GM21447 (cell line): Measurements from ENCODE around the gene NUTM2E.
"Not testable (repeated sequence)": the region's sequence is repeated elsewhere in the genome, so short reads cannot be mapped to it uniquely, and the experiment has no call there.

Source experiments
- ATAC-seq: cut with Tn5 transposase; IDR thresholded peaks from one replicate; pipeline ENCODE4 v1.9.1; 2021; ENCODE audit not compliant: unreplicated experiment

NUTM2E gene

GRCh38 chr10:79826496-79827215 is at the start of gene NUTM2E:
Gene NUTM2E, plus strand, starts transcription at chr10:79826739. Its CDS starts 15,002 bp downstream, at chr10:79841741.
- ATAC-seq, result peak; percentile 94

- ATAC-seq, result not testable (repeated sequence)
These were observed 48.5 kb upstream of the NUTM2E start for GRCh38 chr10:79777997-79778396.

- ATAC-seq, result peak; percentile 95
These were observed 47.1 kb upstream of the NUTM2E start for GRCh38 chr10:79779310-79779938.

GRCh38 chr10:79779992-79780391 is 46.5 kb upstream of the NUTM2E start:
- not testable (repeated sequence) for ATAC-seq

GRCh38 chr10:79781584-79781983 is 45.0 kb upstream of the NUTM2E start:
- ATAC-seq, result not testable (repeated sequence)

- ATAC-seq, result not testable (repeated sequence)
These were observed 39.0 kb upstream of the NUTM2E start for GRCh38 chr10:79787455-79787952.

- ATAC-seq, result not testable (repeated sequence)
These were observed 37.2 kb upstream of the NUTM2E start for GRCh38 chr10:79789351-79789750.

- not testable (repeated sequence) for ATAC-seq
These were observed 34.5 kb upstream of the NUTM2E start for GRCh38 chr10:79791906-79792517.

- peak; percentile 63 for ATAC-seq
These were observed 27.2 kb upstream of the NUTM2E start for GRCh38 chr10:79799337-79799736.

GRCh38 chr10:79805857-79806256 is 20.7 kb upstream of the NUTM2E start:
- not testable (repeated sequence) for ATAC-seq

- ATAC-seq, result not testable (repeated sequence)
These were observed 14.6 kb upstream of the NUTM2E start for GRCh38 chr10:79811895-79812294.

GRCh38 chr10:79816290-79816689 is 10.2 kb upstream of the NUTM2E start:
- not testable (repeated sequence) for ATAC-seq

- not testable (repeated sequence) for ATAC-seq
These were observed 3.2 kb upstream of the NUTM2E start for GRCh38 chr10:79823387-79823786.

- peak; percentile 23 for ATAC-seq
These were observed 940 bp upstream of the NUTM2E start for GRCh38 chr10:79825587-79826011.

GRCh38 chr10:79826131-79826495 is 426 bp upstream of the NUTM2E start:
- ATAC-seq, result not testable (repeated sequence)

- ATAC-seq, result not testable (repeated sequence)
These were observed 7.3 kb downstream of the NUTM2E start for GRCh38 chr10:79833833-79834232.

- not testable (repeated sequence) for ATAC-seq
These were observed 9.4 kb downstream of the NUTM2E start for GRCh38 chr10:79835891-79836290.

- ATAC-seq, result not testable (repeated sequence)
These were observed 10.4 kb downstream of the NUTM2E start for GRCh38 chr10:79836891-79837290.

- ATAC-seq, result not testable (repeated sequence)
These were observed 11.9 kb downstream of the NUTM2E start for GRCh38 chr10:79838441-79838840.

GRCh38 chr10:79853191-79853854 is 26.8 kb downstream of the NUTM2E start:
- not testable (repeated sequence) for ATAC-seq

- not testable (repeated sequence) for ATAC-seq
These were observed 35.7 kb downstream of the NUTM2E start for GRCh38 chr10:79862269-79862668.
